Stimulated activated CD8-positive, alpha-beta memory T cell treated with anti-CD3 and anti-CD28 coated beads, Interleukin-7, amount 100 ng/mL, for 48 hours (primary cell): ENCODE measurements around the gene IMMP2L.

Experiments used
- DNase-seq, 2 donors: peaks; one replicate each; pipeline ENCODE4 v3.0.0-alpha.2; 2020; ENCODE audit warnings: low read depth in 1 of 2; ENCODE audit errors: extremely low read depth in 1 of 2

The IMMP2L gene

DNA sequence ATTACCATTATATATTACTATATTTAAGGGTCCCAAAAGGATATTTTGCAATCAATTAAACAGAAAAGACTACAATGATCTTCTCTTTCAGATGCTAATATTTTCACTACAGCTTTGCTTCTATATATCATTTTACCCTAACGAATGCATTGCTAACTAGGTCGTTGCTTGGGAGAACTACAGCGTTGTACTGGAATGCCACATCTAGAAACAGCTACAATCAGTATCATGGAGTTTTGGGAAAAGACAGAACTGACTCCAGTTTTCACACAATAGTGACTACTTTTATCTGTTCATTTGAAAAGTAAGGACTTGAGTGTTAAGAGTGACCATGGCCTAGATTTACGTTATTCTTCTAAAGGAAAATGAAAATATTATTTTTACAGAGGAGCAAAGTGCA lies 432.9 kb downstream of the IMMP2L start:
- no peak for DNase-seq

GRCh38 chr7:111126987-111127386 lies 435.3 kb downstream of the IMMP2L start:
- DNase-seq, result no peak

DNA sequence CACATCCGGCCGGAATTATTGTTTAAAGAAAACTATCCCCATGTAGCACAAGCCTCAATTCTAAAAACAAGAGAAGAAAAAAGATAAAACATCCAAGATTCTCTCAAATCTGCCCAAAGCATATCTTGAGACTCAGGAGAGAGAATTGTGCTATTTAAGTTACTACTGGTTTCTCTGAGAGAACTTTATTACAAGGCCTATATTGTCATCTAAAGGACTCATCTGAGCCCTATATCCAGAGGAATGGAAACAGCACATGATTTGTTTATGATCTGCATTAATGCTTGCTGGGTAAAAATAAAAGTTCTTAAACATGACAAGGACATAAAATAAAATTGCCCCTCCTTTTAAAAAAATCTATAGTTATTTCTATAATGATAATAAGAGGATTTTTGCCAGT lies 446.3 kb downstream of the IMMP2L start:
- DNase-seq, result no peak

DNA sequence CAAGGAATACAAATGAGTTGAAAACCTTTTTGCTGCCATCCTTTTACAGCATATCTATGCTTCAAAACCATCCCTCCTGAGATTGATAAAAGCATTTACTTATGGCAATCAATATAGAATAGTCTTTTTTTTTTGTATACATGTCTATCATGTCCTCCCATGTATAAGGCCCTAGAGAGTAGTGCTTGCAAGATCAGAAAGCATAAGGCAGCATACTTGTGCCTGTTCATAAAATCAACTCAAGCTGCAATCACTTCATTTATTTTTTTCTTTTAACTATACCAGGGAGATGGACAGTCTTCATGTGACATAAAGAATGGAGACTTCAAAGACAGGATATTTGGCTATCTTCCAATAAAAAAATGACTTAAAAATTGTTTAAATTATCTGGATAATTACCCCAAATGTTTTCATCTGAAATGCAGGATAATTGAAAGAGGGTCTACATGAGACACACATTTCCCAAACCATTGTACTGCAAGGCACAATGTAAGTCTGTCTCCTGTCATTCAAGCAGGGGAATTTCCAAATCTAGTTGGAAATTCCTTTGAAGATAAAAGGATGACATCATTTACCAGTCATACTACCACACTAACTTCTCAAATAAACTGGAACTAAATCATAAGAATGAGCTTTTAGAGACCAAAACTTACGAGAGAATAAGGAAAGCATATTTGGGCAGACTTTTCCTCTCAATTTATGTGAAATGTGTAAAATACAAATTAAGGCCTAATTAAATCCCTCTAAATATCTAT lies 448.9 kb downstream of the IMMP2L start:
- no peak for DNase-seq

DNA sequence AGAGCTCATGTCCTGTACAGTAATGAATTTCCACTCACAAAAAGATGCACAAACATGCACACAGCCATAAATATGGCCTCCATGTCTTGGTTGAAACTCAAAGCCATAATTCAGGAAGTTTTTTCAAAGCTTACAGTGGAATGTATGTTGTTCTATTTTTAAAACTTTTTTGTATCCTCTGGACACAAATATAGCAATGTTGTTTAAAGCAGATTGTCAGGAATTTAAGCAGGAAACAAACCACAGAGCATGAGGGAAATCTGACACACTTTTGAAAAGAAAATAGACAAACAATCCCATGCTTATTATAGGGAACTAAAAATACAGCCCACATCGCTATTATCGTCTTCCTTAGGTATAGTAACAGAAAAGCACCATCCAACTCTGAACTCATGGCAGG lies 449.9 kb downstream of the IMMP2L start:
- no peak for DNase-seq

DNA sequence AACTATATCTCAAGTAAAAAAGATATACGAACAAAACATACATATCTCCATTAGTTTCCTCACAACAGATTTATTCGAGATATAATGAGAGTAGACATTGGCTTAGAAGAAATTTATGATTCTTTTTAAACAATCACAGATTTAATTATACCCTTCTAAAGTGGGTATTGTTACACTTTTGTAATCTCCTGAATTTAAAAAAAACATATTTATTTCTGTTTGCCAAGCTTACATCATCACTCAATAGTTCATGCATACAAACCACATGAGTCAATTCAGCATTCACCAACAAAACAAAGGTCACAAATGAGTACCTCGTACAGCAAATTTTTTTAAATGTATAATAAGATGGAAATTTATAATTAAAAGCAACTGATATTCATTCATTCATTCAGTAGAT lies 453.8 kb downstream of the IMMP2L start:
- no peak for DNase-seq

DNA sequence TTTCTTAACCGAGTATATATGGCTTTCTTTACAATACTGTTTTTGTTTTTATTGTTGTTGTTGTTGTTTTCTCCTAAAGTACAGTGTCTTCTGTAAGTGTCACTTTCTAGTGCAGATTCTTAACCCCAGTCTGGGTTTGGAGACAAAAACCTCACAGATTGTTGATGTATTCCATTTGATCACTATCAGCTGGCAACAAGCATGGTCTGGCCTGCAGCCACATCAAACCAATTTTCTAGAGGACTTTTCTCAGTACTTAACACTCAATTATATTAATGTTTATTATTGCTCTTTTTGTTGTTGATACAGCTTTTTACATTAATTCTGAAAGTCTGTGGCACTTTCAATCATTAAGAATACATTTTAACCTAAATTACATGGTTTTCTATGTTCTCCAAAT lies 454.3 kb downstream of the IMMP2L start:
- DNase-seq, result no peak

DNA sequence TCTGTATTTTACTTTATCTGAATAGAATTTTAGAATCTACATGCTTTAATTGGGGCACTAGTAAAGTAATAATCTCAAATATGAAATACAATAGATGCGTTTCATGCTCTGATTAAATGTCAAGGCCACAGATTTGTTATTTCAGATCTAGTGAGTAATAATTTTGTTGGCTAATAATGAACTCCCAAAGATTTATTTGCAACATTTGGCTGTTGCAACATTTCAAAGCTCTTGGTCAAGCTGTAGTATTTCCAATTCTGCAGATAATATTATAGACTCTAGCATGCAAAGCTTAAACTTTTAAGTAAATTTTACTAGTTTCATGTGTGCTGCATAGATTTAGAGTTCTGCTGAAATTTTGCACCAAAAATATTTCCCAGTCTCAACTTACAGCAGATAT lies 454.7 kb downstream of the IMMP2L start:
- no peak for DNase-seq

GRCh38 chr7:111105269-111105668 lies 457.0 kb downstream of the IMMP2L start:
- DNase-seq, result no peak

DNA sequence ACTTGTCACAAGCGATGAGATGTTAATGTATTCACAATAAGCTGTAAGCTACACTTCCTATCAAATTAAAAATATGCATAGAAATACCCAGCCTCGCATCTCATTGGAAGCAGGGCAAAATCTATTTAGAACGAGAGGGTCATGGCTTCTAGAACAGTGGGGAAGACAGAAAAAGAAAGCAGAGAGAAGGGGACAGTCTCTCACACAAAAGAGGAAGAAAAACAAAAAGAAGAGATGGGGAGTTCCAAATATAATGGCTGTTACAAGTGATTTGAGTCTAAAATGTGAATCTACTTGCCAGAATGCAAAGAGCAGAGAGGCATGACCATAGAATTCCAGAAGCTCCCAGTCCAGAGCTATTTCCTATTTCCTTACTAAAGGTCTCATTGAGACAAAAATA lies 457.6 kb downstream of the IMMP2L start:
- no peak for DNase-seq

- DNase-seq, result no peak
Measured at GRCh38 chr7:111103678-111104274, 458.5 kb downstream of the IMMP2L start.

DNA sequence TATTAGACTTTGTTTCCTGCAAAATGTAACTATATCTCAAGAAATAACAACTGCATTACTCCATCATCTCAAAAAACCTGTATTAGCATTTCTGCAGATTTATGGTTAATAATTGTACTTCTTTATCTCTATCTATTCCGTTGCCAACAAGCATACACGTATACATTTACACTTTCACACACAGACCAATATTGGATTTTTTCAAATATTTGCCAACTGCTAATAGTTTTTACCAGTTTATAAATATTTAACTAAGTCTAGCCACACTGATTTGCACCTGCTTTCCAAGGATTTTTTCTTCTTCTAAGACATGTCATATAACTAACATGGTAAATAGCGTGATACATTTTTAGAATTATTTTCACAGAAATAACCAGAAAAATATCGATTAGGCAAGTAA lies 459.2 kb downstream of the IMMP2L start:
- no peak for DNase-seq

DNA sequence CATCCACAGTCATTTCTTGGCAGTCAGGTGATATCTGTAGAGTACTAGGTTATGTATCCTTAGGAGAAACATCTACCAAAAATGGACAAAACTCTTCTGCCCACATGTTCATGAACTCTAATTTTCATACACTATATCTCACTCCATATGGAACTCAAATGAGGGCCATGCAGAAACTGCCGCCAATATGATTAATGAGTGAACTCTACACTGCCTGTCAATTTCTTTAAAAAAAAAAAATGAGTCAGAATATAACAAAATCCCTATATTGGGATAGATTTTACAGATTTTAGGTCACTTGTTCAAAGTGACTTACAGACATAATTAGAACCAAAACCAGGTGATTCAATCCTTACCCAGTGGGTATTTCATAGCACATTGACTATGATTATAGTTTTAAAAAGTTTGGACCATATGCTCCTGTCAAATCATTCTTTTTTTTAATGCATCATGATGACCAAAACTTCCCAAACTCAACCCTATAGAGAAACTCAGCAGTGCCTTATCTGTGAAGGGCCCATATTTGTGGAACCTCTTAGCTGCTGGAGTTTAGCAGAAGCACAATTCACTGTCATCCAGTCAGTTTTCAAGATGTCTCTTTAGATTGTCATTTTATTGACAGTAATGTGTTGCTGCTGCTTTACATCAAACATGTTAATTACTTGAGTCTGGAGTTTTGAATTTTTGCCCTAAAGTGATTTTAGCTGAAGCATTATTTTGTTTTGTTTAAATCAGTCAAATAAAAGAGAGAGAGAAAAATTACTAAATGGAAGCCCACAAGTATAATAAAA lies 460.2 kb downstream of the IMMP2L start:
- no peak for DNase-seq

GRCh38 chr7:111098926-111099250 lies 463.4 kb downstream of the IMMP2L start:
- no peak for DNase-seq

DNA sequence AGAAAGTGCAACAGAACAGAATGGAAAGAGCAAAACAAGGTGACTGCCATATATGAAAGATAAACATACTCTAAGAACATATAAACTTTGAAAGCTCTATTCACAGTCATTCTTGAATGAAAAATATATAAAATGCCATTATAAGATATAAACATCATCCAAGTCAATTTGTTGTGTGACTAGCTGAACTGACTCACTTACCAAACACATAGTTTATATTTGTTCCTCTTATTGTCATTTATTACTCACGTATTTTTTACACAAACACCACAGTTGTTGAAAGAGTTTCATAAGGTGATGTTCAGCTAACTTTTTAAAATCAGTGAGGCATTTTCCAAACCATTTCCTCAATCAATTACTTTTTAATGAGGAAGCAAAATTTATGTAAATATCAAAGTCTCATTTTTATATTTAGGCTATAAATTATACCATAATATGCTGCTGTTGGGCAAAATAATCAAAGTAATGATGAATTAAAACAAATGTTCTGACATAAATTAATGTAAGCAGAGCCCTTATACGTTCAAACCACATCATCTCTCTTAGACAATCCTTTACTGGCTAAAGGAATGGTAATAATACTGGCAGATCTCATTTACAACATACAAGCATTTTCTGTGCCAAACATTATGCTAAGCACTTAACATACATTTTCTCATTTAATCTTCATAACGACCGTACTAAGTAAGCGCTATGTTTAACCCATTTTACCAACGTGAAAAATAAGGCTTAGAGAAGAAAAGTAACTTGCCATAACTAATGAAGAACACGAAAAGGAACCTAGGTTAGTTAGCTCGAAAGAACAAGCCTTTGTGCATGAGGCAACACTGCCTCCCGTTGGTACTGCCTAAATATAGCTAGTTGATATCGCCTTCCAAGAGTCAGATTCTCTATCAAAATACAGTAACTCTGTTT lies 464.0 kb downstream of the IMMP2L start:
- DNase-seq, result peak in 1 of 2 donors; percentile 37

GRCh38 chr7:111096997-111097396 lies 465.3 kb downstream of the IMMP2L start:
- no peak for DNase-seq

DNA sequence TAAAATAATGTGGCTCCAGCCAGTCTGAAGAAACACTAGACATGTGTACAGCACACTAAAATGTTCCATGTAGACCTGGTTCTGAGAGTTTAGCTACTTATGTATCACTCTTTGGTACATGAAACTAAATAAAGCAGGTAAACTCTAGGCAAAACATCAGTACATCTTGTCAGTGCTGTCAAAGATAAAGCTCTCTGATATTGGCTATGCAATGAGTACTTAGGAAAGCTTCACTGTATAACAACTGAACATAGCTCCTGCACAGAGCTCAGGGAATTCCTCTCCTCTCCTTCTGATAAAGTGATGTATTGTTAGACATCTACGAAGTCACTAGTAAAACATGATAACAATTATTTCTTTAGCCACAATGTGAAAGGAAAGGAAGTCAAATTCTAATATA lies 467.9 kb downstream of the IMMP2L start:
- no peak for DNase-seq

DNA sequence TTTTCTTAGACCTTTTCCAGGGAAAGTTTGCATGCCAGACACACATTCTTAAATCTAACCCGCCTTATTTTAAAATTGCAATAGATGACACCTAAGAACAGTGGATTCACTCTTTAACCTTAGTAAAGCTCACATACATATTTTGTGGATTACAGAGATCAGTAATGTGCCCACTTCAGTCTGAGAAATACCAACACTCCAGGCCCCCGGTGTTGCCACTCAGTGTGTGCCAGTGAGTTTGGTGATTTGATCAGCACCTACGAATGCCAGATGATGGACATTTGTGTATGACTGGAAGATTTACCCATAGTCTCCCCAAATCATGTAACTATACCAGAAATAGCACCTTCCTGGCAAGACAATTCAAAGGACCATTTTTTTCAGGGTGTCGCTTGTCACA lies 468.8 kb downstream of the IMMP2L start:
- no peak for DNase-seq

GRCh38 chr7:111092406-111093236 lies 469.7 kb downstream of the IMMP2L start:
- no peak for DNase-seq
